ENCODE data around the gene CST9. TPM values are rescaled to one million over a fixed set of nuclear protein-coding genes. Genes with fewer than 3 reads are reported as not detected.

CST9 gene
- total RNA-seq, 1 experiment from 2014 or later, result not detected

GRCh38 chr20:23564927-23565326, 40.8 kb downstream of the CST9 start:
- no peak overlapping the region for H3K4ac ChIP-seq (ENCODE audit: low read depth, low read length)
- no peaks in the 10 kb centered on the region for H3K79me2 ChIP-seq (ENCODE audit: insufficient read depth, low read length)
- no peak overlapping the region for H3K18ac ChIP-seq (ENCODE audit: insufficient read length, low read depth, low read length)
- H4K5ac ChIP-seq (ENCODE audit: insufficient read length, low read depth, low read length), result no peak overlapping the region
- H3K56ac ChIP-seq (ENCODE audit: insufficient read length, low read depth, low read length), result no peak overlapping the region
- no peak overlapping the region for H3T11ph ChIP-seq (ENCODE audit: low read length)
- H3K4me2 ChIP-seq (ENCODE audit: insufficient read depth, insufficient read length, low read length), result no peak overlapping the region
- H3K36me3 Mint-ChIP-seq (ENCODE audit: insufficient read depth in 1 of 3, low read depth in 3 of 3), result peaks cover 5 to 22% (median 8%) of the 10 kb centered on the region in 3 experiments; a peak in 6 of 7 replicates
- H3K9me3 ChIP-seq (ENCODE audit: control insufficient read depth, low read depth, low read length), result peaks cover 16% of the 10 kb centered on the region
- no peaks in the 10 kb centered on the region for H4K20me1 ChIP-seq (ENCODE audit: control insufficient read depth, insufficient read depth, insufficient read length)
- no CpG with 5 or more reads among the region's 3 CpGs for WGBS (ENCODE audit: extremely low coverage, insufficient read length, low lambda C conversion rate)
- H3K9me3 Mint-ChIP-seq, result peaks cover 28 to 29% of the 10 kb centered on the region in 2 experiments
- no peak overlapping the region for H2BK5ac ChIP-seq (ENCODE audit: insufficient read length, low read length)
- peaks cover 10% of the 10 kb centered on the region for H3K27me3 Mint-ChIP-seq (ENCODE audit: low read depth)
- H2AK5ac ChIP-seq (ENCODE audit: insufficient read length, low read length), result no peak overlapping the region
- no peak for TF ChIP-seq CTCF (conservative IDR thresholded peaks at IDR 0.05)
- H2BK120ac ChIP-seq (ENCODE audit: low read depth, low read length, poor library complexity, severe bottlenecking), result no peak overlapping the region
- H3K9ac ChIP-seq (ENCODE audit: extremely low read depth, insufficient read length, low read length), result no peak overlapping the region
- no peaks in the 10 kb centered on the region for H3K4me1 ChIP-seq (ENCODE audit: insufficient read depth, low read length)
- H4K91ac ChIP-seq (ENCODE audit: insufficient read length, low read depth, low read length), result no peak overlapping the region
- no peaks in the 10 kb centered on the region for H3K27me3 ChIP-seq (ENCODE audit: insufficient read depth, low read length)
- H3K14ac ChIP-seq (ENCODE audit: insufficient read depth, low read length), result no peak overlapping the region
- DNase-seq, result no peak
- H2BK20ac ChIP-seq (ENCODE audit: low read depth, low read length, poor library complexity, severe bottlenecking), result no peak overlapping the region
- H3K27ac ChIP-seq (ENCODE audit: insufficient read length, low read depth, low read length), result no peak overlapping the region
- no peak overlapping the region for H2BK12ac ChIP-seq (ENCODE audit: insufficient read length, low read depth, low read length)
- H2BK15ac ChIP-seq (ENCODE audit: low read depth, low read length), result 0 out of 2 replicates have a peak overlapping the region, but pooled peaks have one; percentile 73
- H2AFZ ChIP-seq (ENCODE audit: low read length), result no peak overlapping the region
- H3K79me1 ChIP-seq (ENCODE audit: insufficient read depth, low read depth, low read length, poor library complexity, severe bottlenecking), result no peaks in the 10 kb centered on the region
- H3K4me1 Mint-ChIP-seq, result no peaks in the 10 kb centered on the region
- H3K4me3 Mint-ChIP-seq, result no peak overlapping the region
- H3K23ac ChIP-seq (ENCODE audit: insufficient read length, low read depth, low read length), result no peak overlapping the region
- no peaks in the 10 kb centered on the region for H3K23me2 ChIP-seq (ENCODE audit: insufficient read length, low read depth, low read length, poor library complexity, severe bottlenecking)
- no peak overlapping the region for H4K8ac ChIP-seq (replicated peaks; ENCODE audit: insufficient read length, low read depth, low read length)
- no peak overlapping the region for H3K27ac Mint-ChIP-seq
